A549 treated with AZD2906 at 1 μM for 4 hours (cell line): Measurements from ENCODE around the gene KCNN1. TPM values are rescaled to one million over a fixed set of nuclear protein-coding genes. Genes with fewer than 3 reads are reported as not detected.

Experiments used
- total RNA-seq: library from RNA; stranded (reverse); fragments of 200-300 nt; extraction: Qiagen RNA extraction; gene quantifications from 5 replicates; pipeline ENCODE4 v1.2.3, GENCODE V29; 2022

KCNN1 gene
- total RNA-seq: 0.28 to 0.92 TPM (median 0.65 TPM) in 5 replicates

GRCh38 chr19:17966550-17967256 lies at the start of gene KCNN1:
TSS of gene KCNN1 (plus strand) at chr19:17967107. CDS start at chr19:17973889, 6,782 bp downstream.

GRCh38 chr19:17932485-17933338 lies 34.2 kb upstream of the KCNN1 start, which contains the start of gene CCDC124:
TSS of gene CCDC124 (plus strand) at chr19:17933015. CDS start at chr19:17936421, 3,406 bp downstream.

GRCh38 chr19:18007917-18008673 lies 41.2 kb downstream of the KCNN1 start, which contains the start of gene ARRDC2:
TSS of gene ARRDC2 (plus strand) at chr19:18008170. CDS start at chr19:18008311, 141 bp downstream.

Other genes starting within 250 kb of the KCNN1 start
- gene MAP1S, start 247.6 kb upstream of the KCNN1 start, total RNA-seq: 27.6 to 35.0 TPM (median 33.4 TPM) in 5 replicates
- 17.6 to 21.4 TPM (median 18.4 TPM) in 5 replicates for gene FCHO1, start 215.6 kb upstream of the KCNN1 start, total RNA-seq
- gene B3GNT3, start 172.0 kb upstream of the KCNN1 start, total RNA-seq: 3.8 to 4.5 TPM (median 4.2 TPM) in 5 replicates
- gene INSL3, start 145.6 kb upstream of the KCNN1 start, total RNA-seq: 0.35 to 0.76 TPM (median 0.45 TPM) in 4 of 5 replicates, not detected in the other
- gene JAK3, start 119.1 kb upstream of the KCNN1 start, total RNA-seq: 0.21 to 0.29 TPM (median 0.27 TPM) in 5 replicates
- gene RPL18A, start 107.2 kb upstream of the KCNN1 start, total RNA-seq: 1,831 to 2,390 TPM (median 2,250 TPM) in 5 replicates
- 0.23 to 0.41 TPM (median 0.29 TPM) in 5 replicates for gene SLC5A5, start 95.2 kb upstream of the KCNN1 start, total RNA-seq
- 102 to 126 TPM (median 115 TPM) in 5 replicates for gene CCDC124, start 34.1 kb upstream of the KCNN1 start, total RNA-seq
- gene ARRDC2, start 41.1 kb downstream of the KCNN1 start, total RNA-seq: 47.9 to 64.2 TPM (median 62.6 TPM) in 5 replicates
- gene IL12RB1, start 119.8 kb downstream of the KCNN1 start, total RNA-seq: not detected in 5 replicates
- 1.8 to 2.5 TPM (median 2.2 TPM) in 5 replicates for gene MAST3, start 130.7 kb downstream of the KCNN1 start, total RNA-seq
- 5.4 to 11.7 TPM (median 10.6 TPM) in 5 replicates for gene PIK3R2, start 186.1 kb downstream of the KCNN1 start, total RNA-seq
- 11.7 to 19.6 TPM (median 14.7 TPM) in 5 replicates for gene IFI30, start 206.7 kb downstream of the KCNN1 start, total RNA-seq
- gene MPV17L2, start 226.1 kb downstream of the KCNN1 start, total RNA-seq: 7.9 to 12.4 TPM (median 12.0 TPM) in 5 replicates
- gene RAB3A, start 236.9 kb downstream of the KCNN1 start, total RNA-seq: 0.46 to 0.72 TPM (median 0.55 TPM) in 5 replicates